GM12878 (cell line): Measurements from ENCODE around the gene PTPRD. TPM values are rescaled to one million over a fixed set of nuclear protein-coding genes. Genes with fewer than 3 reads are reported as not detected.

Experiments
- ATAC-seq: fragments of 200-7000 bp; cut with Tn5 transposase; 3 replicates; pipeline ENCODE4 v1.9.1; 2020; ENCODE audit warnings: mild to moderate bottlenecking, moderate library complexity
- BruUV-seq: library from RNA; stranded (reverse); fragments of 400-500 nt; replicated peaks from 2 replicates; lab custom pipeline; 2021; lab: Mats Ljungman, UMichigan
- CTCF ChIA-PET: fragments of 300-600 bp; sonication (Branson Sonifier 250); formaldehyde crosslinking; extraction: SDS; loops from one replicate; lab custom pipeline; 2021; ENCODE audit warnings: inconsistent platforms; lab: Yijun Ruan, JAX
- POLR2A ChIA-PET: fragments of 350-600 bp; formaldehyde crosslinking; extraction: SDS; loops from one replicate; lab custom pipeline; 2021; ENCODE audit warnings: inconsistent platforms; lab: Charles Lee
- RAD21 ChIA-PET: fragments of 300-600 bp; sonication (Branson Sonifier 250); formaldehyde crosslinking; loops from one replicate; lab custom pipeline; 2023; ENCODE audit warnings: antibody characterized with exemption; ENCODE audit not compliant: unreplicated experiment; lab: Charles Lee
- SMC1A ChIA-PET: fragments of 300-600 bp; sonication (Branson Sonifier 250); formaldehyde crosslinking; loops from one replicate; lab custom pipeline; 2023; ENCODE audit not compliant: unreplicated experiment, uncharacterized antibody; lab: Charles Lee
- DNase-seq: peaks from one replicate; pipeline ENCODE4 v3.0.0-alpha.2; 2011; ENCODE audit warnings: low read depth, low spot score
- FAIRE-seq: peaks from 3 replicates; lab custom pipeline; 2011; peaks lifted over from hg19 to GRCh38; lab: Jason Lieb, UNC
- H2AFZ ChIP-seq: 2 replicates; pipeline ENCODE4 v1.6.0; 2011; ENCODE audit warnings: low read depth, low read length, control low read depth; ENCODE audit not compliant: control insufficient read depth
- H3K27ac ChIP-seq: 2 replicates; pipeline ENCODE4 v1.5.1; 2011; ENCODE audit warnings: control low read depth; ENCODE audit not compliant: control insufficient read depth, insufficient read depth
- H3K27me3 ChIP-seq, 2 experiments: replicated peaks in 1 of 2; 2 replicates each; pipeline versions ENCODE4 v1.6.0 to v1.6.1; 2011; ENCODE audit warnings: low read length in 1 of 2; ENCODE audit not compliant: control insufficient read depth in 2 of 2, insufficient read depth in 2 of 2
- H3K36me3 ChIP-seq, 2 experiments: 2 replicates each; pipeline ENCODE4 v1.5.1; 2011; ENCODE audit warnings: low read length in 1 of 2; ENCODE audit not compliant: control insufficient read depth in 2 of 2, insufficient read depth in 2 of 2
- H3K4me1 ChIP-seq: 2 replicates; pipeline ENCODE4 v1.6.1; 2011; ENCODE audit warnings: mild to moderate bottlenecking, low read length, moderate library complexity, mixed read lengths; ENCODE audit not compliant: control insufficient read depth, insufficient read depth
- H3K4me2 ChIP-seq: 2 replicates; pipeline ENCODE4 v1.6.0; 2011; ENCODE audit warnings: control low read depth; ENCODE audit not compliant: control insufficient read depth, insufficient read depth
- H3K4me3 ChIP-seq: fragments of 200-600 bp; sonication (generic); 2 replicates; pipeline ENCODE4 v1.5.1; 2016
- H3K79me2 ChIP-seq: 2 replicates; pipeline ENCODE4 v1.6.0; 2011; ENCODE audit warnings: low read length; ENCODE audit not compliant: control insufficient read depth, insufficient read depth
- H3K9ac ChIP-seq: 2 replicates; pipeline ENCODE4 v1.8.0; 2011; ENCODE audit warnings: low read length, control low read depth, mixed read lengths; ENCODE audit not compliant: control insufficient read depth, insufficient read depth
- H3K9me3 ChIP-seq: replicated peaks from 3 replicates; pipeline ENCODE4 v1.5.1; 2011; ENCODE audit warnings: mild to moderate bottlenecking, low read length; ENCODE audit not compliant: control insufficient read depth, insufficient read depth
- H4K20me1 ChIP-seq: 2 replicates; pipeline ENCODE4 v1.6.0; 2011; ENCODE audit not compliant: control insufficient read depth, insufficient read depth
- ATF2 ChIP-seq: IDR thresholded peaks from 2 replicates; pipeline ENCODE4 v1.6.1; 2012; ENCODE audit warnings: low read length, inconsistent platforms
- BCL11A ChIP-seq: IDR thresholded peaks from 2 replicates; pipeline ENCODE4 v1.6.1; 2011; ENCODE audit warnings: low read depth, low read length
- BRCA1 ChIP-seq: IDR thresholded peaks from 2 replicates; pipeline ENCODE4 v1.6.1; 2011; ENCODE audit warnings: low read depth, low read length, improper control_type of control experiment
- CEBPB ChIP-seq, 2 experiments: fragments of 150-350 bp in 1 of 2; IDR thresholded peaks; 2 replicates each; pipeline ENCODE4 v1.6.1; 2012 to 2014; ENCODE audit warnings: low read depth in 2 of 2, low read length in 2 of 2, borderline replicate concordance in 1 of 2, inconsistent platforms in 1 of 2
- CHD4 ChIP-seq: fragments of 200-600 bp; sonication (generic); IDR thresholded peaks from 2 replicates; pipeline ENCODE4 v1.6.1; 2016; ENCODE audit warnings: mild to moderate bottlenecking
- EP300 ChIP-seq, 2 experiments: fragments of 150-350 bp in 1 of 2; IDR thresholded peaks; 2 replicates each; pipeline ENCODE4 v1.6.1; 2011 to 2012; ENCODE audit warnings: low read depth in 2 of 2, low read length in 2 of 2, borderline replicate concordance in 1 of 2, improper control_type of control experiment in 1 of 2, inconsistent platforms in 1 of 2; ENCODE audit not compliant: control insufficient read depth in 1 of 2
- FOS ChIP-seq: IDR thresholded peaks from 3 replicates; pipeline ENCODE4 v1.6.1; 2011; ENCODE audit warnings: borderline replicate concordance; ENCODE audit not compliant: insufficient read length; ENCODE audit errors: extremely low read depth
- NFIC ChIP-seq: IDR thresholded peaks from 2 replicates; pipeline ENCODE4 v1.6.1; 2012; ENCODE audit warnings: low read depth, mild to moderate bottlenecking, inconsistent platforms, low read length, moderate library complexity
- POLR2AphosphoS5 ChIP-seq: IDR thresholded peaks from 2 replicates; pipeline ENCODE4 v1.6.1; 2011; ENCODE audit warnings: mild to moderate bottlenecking, low read length, inconsistent platforms
- SMAD5 ChIP-seq: IDR thresholded peaks from 2 replicates; pipeline ENCODE4 v1.6.1; 2016; ENCODE audit warnings: antibody characterized with exemption, low read depth
- SP1 ChIP-seq: IDR thresholded peaks from one replicate; pipeline ENCODE4 v1.6.1; 2011; ENCODE audit warnings: low read depth, low read length
- ZNF592 ChIP-seq: fragments of 450-650 bp; IDR thresholded peaks from 2 replicates; pipeline ENCODE4 v1.6.1; 2017; ENCODE audit warnings: mild to moderate bottlenecking, moderate library complexity
- WGBS: methylation state at CpG from one replicate; pipeline ENCODE4 v1.1.6; 2016; ENCODE audit warnings: low lambda C conversion rate; ENCODE audit not compliant: insufficient replicate concordance, insufficient coverage; ENCODE audit errors: missing lambda C conversion rate; 5-methylcytosine and 5-hydroxymethylcytosine counted together
- in situ Hi-C: fragments of 300-500 bp; cut with MboI; formaldehyde crosslinking; loops from 9 replicates; pipeline ENCODE4 v1.14.3; 2018; ENCODE audit warnings: mixed read lengths
- intact Hi-C: fragments of 100-400 bp; cut with micrococcal nuclease; formaldehyde crosslinking; loops from one replicate; pipeline ENCODE4 v1.14.2; 2022; ENCODE audit not compliant: unreplicated experiment
- polyA plus RNA-seq, 11 experiments: library from polyadenylated mRNA; depleted of rRNA in 4 of 11; unstranded in 6 of 11; stranded (reverse) in 5 of 11; fragments of >200 nt; fragmentation: Nextera tagmentation in 4 of 11; fragmentation: Illumina TruSeq in 1 of 11; extraction: Ambion mirVana in 4 of 11; extraction: Trizol in 1 of 11; gene quantifications; 1 replicate in 1 of 11; 2 replicates in 10 of 11; pipeline versions ENCODE4 v1.2.1 to v1.2.3, GENCODE V29; 2011 to 2016; ENCODE audit warnings: inconsistent platforms in 2 of 11, missing spikeins in 2 of 11, low read depth in 1 of 11
- total RNA-seq, 4 experiments: library from RNA; depleted of rRNA in 3 of 4; stranded (reverse); fragments of >200 nt in 3 of 4; fragmentation: Illumina TruSeq in 1 of 4; extraction: Trizol in 1 of 4; gene quantifications; 2 replicates each; pipeline versions ENCODE4 v1.2.1 to v1.2.3, GENCODE V29; 2013 to 2021

The PTPRD gene
- total and polyA plus RNA-seq, 10 of the 15 experiments (the other 5 are each of a cell fraction or from before 2014, with no cell fraction given) = under 0.01 to 0.05 (median 0.01) TPM; not detected in 7

DNA sequence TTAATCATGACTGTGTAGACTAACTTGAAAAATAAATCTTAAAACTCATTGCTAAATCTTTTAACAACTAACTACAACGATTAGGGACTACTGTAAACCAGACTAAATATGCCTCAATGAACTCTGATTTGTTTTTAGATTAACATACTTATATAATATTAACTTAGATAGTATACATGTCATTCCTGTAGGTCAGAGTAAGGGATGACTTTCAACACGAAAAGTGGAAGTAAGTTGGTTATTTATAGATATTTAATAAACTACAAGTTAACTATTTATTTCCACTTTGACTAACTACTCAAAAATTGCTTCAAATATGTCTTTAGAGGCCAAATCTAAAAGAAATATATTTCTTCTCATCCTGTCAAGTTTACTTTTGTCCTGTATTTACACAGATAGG, 795.6 kb downstream of the PTPRD start:
- H3K4me1 ChIP-seq = no peaks in the 10 kb centered on the region
- no peaks in the 10 kb centered on the region for H3K9me3 ChIP-seq
- POLR2A ChIA-PET = no interaction called here
- SMC1A ChIA-PET = no interaction called here
- no TSS peak for BruUV-seq
- no peak overlapping the region for H2AFZ ChIP-seq
- no peaks in the 10 kb centered on the region for H3K36me3 ChIP-seq
- DNase-seq = no peak
- TF ChIP-seq EP300 (IDR thresholded peaks at IDR 0.05; ENCODE audit: borderline replicate concordance in 1 of 2, control insufficient read depth in 1 of 2, low read depth in 2 of 2, low read length in 2 of 2) = no peak
- no peak for TF ChIP-seq SMAD5
- no peaks in the 10 kb centered on the region for H4K20me1 ChIP-seq
- FAIRE-seq = no peak
- CTCF ChIA-PET = no interaction called here
- H3K4me2 ChIP-seq = no peak overlapping the region
- RAD21 ChIA-PET = interaction anchor here (1.2 kb wide), 1 partner anchor 126 kb away, joined by 3 read pairs; no protein-coding TSS in a partner anchor
- WGBS = 0% methylated on average over 2 of the region's 2 CpGs
- intact Hi-C loops = no loop called here
- no peaks in the 10 kb centered on the region for H3K27me3 ChIP-seq
- no peak overlapping the region for H3K9ac ChIP-seq
- no peaks in the 10 kb centered on the region for H3K79me2 ChIP-seq
- in situ Hi-C loops = no loop called here
- H3K4me3 ChIP-seq = no peak overlapping the region
- no peak overlapping the region for H3K27ac ChIP-seq
- no peak for ATAC-seq

GRCh38 chr9:9804109-9804508, 808.7 kb downstream of the PTPRD start:
- Histone ChIP-seq H3K27ac (no peak overlapping the region), H4K20me1 (no peaks in the 10 kb centered on the region), H3K4me1 (no peaks in the 10 kb centered on the region), H3K79me2 (no peaks in the 10 kb centered on the region), H3K27me3 (no peaks in the 10 kb centered on the region; a peak in 1 of 4 replicates), H3K36me3 (no peaks in the 10 kb centered on the region), H3K9ac (no peak overlapping the region), H3K9me3 (no peaks in the 10 kb centered on the region), H2AFZ (no peak overlapping the region), H3K4me2 (no peak overlapping the region), H3K4me3 (no peak overlapping the region)
- in situ Hi-C loops (no loop called here), intact Hi-C loops (no loop called here)
- ChIA-PET RAD21 (no interaction called here), SMC1A (no interaction called here), POLR2A (no interaction called here), CTCF (interaction anchor here (0.6 to 1.4 kb wide), 2 partner anchors 12 to 949 kb away, joined by 3 to 5 read pairs; no protein-coding TSS in a partner anchor)
- FAIRE-seq = no peak
- BruUV-seq = no TSS peak
- ATAC-seq = no peak
- WGBS = 0% methylated on average over 1 of the region's 1 CpG
- no peak for DNase-seq
- TF ChIP-seq ZNF592 (no peak), BCL11A (no peak), CHD4 (no peak), FOS (no peak), POLR2AphosphoS5 (no peak), CEBPB (IDR thresholded peaks at IDR 0.05; ENCODE audit: borderline replicate concordance in 1 of 2, low read depth in 2 of 2, low read length in 2 of 2) (no peak), EP300 (IDR thresholded peaks at IDR 0.05; ENCODE audit: borderline replicate concordance in 1 of 2, control insufficient read depth in 1 of 2, low read depth in 2 of 2, low read length in 2 of 2) (no peak), BRCA1 (no peak), SP1 (no peak), NFIC (no peak), ATF2 (no peak)
